Adrenal gland (tissue), 5 donors: ENCODE measurements around the gene UBA5.

Experiments used
- CTCF ChIP-seq, 6 experiments: fragments of 450-650 bp in 4 of 6; fragments of 200-600 bp in 2 of 6; sonication (generic) in 1 of 6; IDR thresholded peaks; 1 replicate in 5 of 6; 2 replicates in 1 of 6; pipeline versions ENCODE4 v1.5.1 to v1.8.0; 2016 to 2021; ENCODE audit warnings: antibody characterized with exemption in 6 of 6, mild to moderate bottlenecking in 2 of 6, moderate library complexity in 1 of 6
- POLR2A ChIP-seq, 2 donors: fragments of 450-650 bp; IDR thresholded peaks; one replicate each; pipeline ENCODE4 v1.6.1; 2017; ENCODE audit warnings: antibody characterized with exemption in 2 of 2, mild to moderate bottlenecking in 2 of 2, moderate library complexity in 1 of 2
- donor health status: DM: no; HTN: no; CAD: no.

- TF ChIP-seq CTCF (IDR thresholded peaks at IDR 0.05) (peak in 1 of 6 experiments; percentile 32), POLR2A (IDR thresholded peaks at IDR 0.05) (peak in 1 of 2 donors; percentile 86)
These were observed 63.2 kb downstream of the UBA5 start for GRCh38 chr3:132723024-132723950.
